ENCODE measurements around the gene SGCD. TPM values are rescaled to one million over a fixed set of nuclear protein-coding genes. Genes with fewer than 3 reads are reported as not detected.

The SGCD gene
- total and polyA plus RNA-seq, 2 of the 4 experiments (the other 2 are of a cell fraction) = 5.8 to 10.6 TPM

DNA sequence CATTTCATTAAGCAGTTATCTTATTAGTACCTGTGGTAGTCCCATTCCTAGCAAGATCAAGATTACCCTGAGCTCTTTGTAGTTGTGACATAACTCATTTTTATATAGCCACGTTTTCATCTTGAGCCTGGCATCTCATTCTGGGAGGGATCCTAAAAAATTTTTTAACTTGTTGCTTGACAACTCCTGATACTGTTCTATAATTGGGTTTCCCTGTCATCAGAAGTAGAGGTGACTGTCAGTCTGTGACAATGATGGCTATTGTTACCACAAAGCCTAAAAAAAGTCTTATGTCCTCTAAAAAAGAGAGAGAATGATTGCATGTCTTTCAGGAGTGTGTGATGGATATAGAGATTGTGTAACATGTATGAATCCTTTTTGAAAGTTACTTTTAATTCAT is 164.8 kb downstream of the SGCD start:
- POLR2A ChIA-PET (ENCODE audit: unreplicated experiment) = no interaction called here
- Histone ChIP-seq H2BK120ac (ENCODE audit: low read depth, low read length) (no peak overlapping the region), H4K91ac (ENCODE audit: insufficient read depth, low read depth, low read length) (no peak overlapping the region), H2BK15ac (ENCODE audit: low read depth, low read length) (no peak overlapping the region), H2BK20ac (ENCODE audit: low read depth, low read length) (no peak overlapping the region), H2AK5ac (ENCODE audit: low read depth, low read length) (no peak overlapping the region), H3K9ac (ENCODE audit: low read depth, low read length) (no peak overlapping the region), H3K4ac (ENCODE audit: low read depth, low read length) (no peak overlapping the region), H2BK5ac (ENCODE audit: low read depth, low read length, poor library complexity, severe bottlenecking) (no peak overlapping the region), H3K18ac (ENCODE audit: low read depth, low read length) (no peak overlapping the region), H3K9me3 (ENCODE audit: control insufficient read depth, insufficient read depth, low read length) (peaks cover 2% of the 10 kb centered on the region; the same call in 1 of the 2 replicates), H4K20me1 (ENCODE audit: insufficient read depth, low read length) (no peaks in the 10 kb centered on the region), H4K8ac (ENCODE audit: low read depth in 2 of 2, low read length in 2 of 2) (no peak overlapping the region), H3K79me1 (ENCODE audit: low read depth in 1 of 2, low read length in 2 of 2) (no peaks in the 10 kb centered on the region; a peak in 1 of 4 replicates), H3K56ac (ENCODE audit: extremely low read depth, insufficient read depth, low read length) (no peak overlapping the region), H2AK9ac (replicated peaks; ENCODE audit: low read depth, low read length, poor library complexity) (no peak overlapping the region), H3K4me2 (ENCODE audit: low read depth, low read length) (no peak overlapping the region), H3K9me1 (ENCODE audit: insufficient read depth, low read length) (no peaks in the 10 kb centered on the region), H2AFZ (replicated peaks; ENCODE audit: low read length, poor library complexity) (no peak overlapping the region), H3K14ac (replicated peaks; ENCODE audit: low read depth, low read length) (no peak overlapping the region), H3K4me1 (ENCODE audit: control insufficient read depth, insufficient read depth, low read length) (no peaks in the 10 kb centered on the region), H3K36me3 (ENCODE audit: control insufficient read depth, insufficient read depth, low read length) (peaks cover 3% of the 10 kb centered on the region; the same call in 1 of the 2 replicates), H3K27ac (ENCODE audit: insufficient read depth, low read length) (no peak overlapping the region), H3K27me3 (ENCODE audit: control insufficient read depth, insufficient read depth, low read length) (no peaks in the 10 kb centered on the region), H4K5ac (ENCODE audit: low read depth, low read length) (no peak overlapping the region), H3K23ac (ENCODE audit: low read depth, low read length) (no peak overlapping the region), H3K4me3 (ENCODE audit: insufficient read depth, low read depth, low read length) (no peak overlapping the region)
- in situ Hi-C loops (cut with MboI; ENCODE audit: low sequenced_read_pairs) = no loop called here
- no peak for DNase-seq
- dilution Hi-C loops (cut with HindIII; ENCODE audit: low sequenced_read_pairs, unreplicated experiment) = no loop called here
- CTCF ChIA-PET = no interaction called here
- no CpG with 5 or more reads among the region's 1 CpG for WGBS, 2 experiments (ENCODE audit: extremely low coverage in 2 of 2, insufficient read length in 1 of 2)
- intact Hi-C loops (cut with micrococcal nuclease) = no loop called here
- TF ChIP-seq CEBPB (IDR thresholded peaks at IDR 0.05; ENCODE audit: low read depth, low read length) = 0 out of 2 replicates have a peak, but pooled peaks have one; percentile 8
- no peak for TF ChIP-seq RAD21 (IDR thresholded peaks at IDR 0.05; ENCODE audit: low read length)
- BruUV-seq (replicated peaks) = no TSS peak
- ATAC-seq (ENCODE audit: low read depth) = no peak

Measured in IMR-90 (cell line).